Heart left ventricle (tissue), 16 donors: ENCODE measurements around the gene C1orf105. TPM values are rescaled to one million over a fixed set of nuclear protein-coding genes. Genes with fewer than 3 reads are reported as not detected.

Experiments used
- ATAC-seq, 4 donors: fragments of 200-7000 bp; cut with Tn5 transposase; one replicate each; pipeline ENCODE4 v1.9.1; 2020 to 2022; ENCODE audit warnings: moderate library complexity in 4 of 4, mild to moderate bottlenecking in 3 of 4, moderate number of reproducible peaks in 1 of 4
- DNase-seq, 5 donors: peaks; one replicate each; pipeline ENCODE4 v3.0.0-alpha.2; 2020
- H3K27ac ChIP-seq, 12 donors: fragments of 200-600 bp; sonication (generic) in 4 of 12; one replicate each; pipeline versions ENCODE4 v1.5.0 to v1.8.0; 2016 to 2022; ENCODE audit warnings: mild to moderate bottlenecking in 2 of 12
- H3K27me3 ChIP-seq, 9 donors: fragments of 200-600 bp; sonication (generic) in 2 of 9; one replicate each; pipeline versions ENCODE4 v1.5.1 to v1.8.0; 2016 to 2022; ENCODE audit warnings: mild to moderate bottlenecking in 3 of 9
- H3K36me3 ChIP-seq, 9 donors: fragments of 200-600 bp; sonication (generic) in 2 of 9; one replicate each; pipeline versions ENCODE4 v1.5.0 to v1.8.0; 2018 to 2022; ENCODE audit warnings: mild to moderate bottlenecking in 2 of 9
- H3K4me1 ChIP-seq, 12 donors: fragments of 200-600 bp; sonication (generic) in 4 of 12; one replicate each; pipeline versions ENCODE4 v1.5.0 to v1.8.0; 2016 to 2022; ENCODE audit warnings: mild to moderate bottlenecking in 3 of 12
- H3K4me3 ChIP-seq, 12 donors: fragments of 200-600 bp; sonication (generic) in 4 of 12; one replicate each; pipeline versions ENCODE4 v1.5.0 to v1.8.0; 2017 to 2022; ENCODE audit warnings: mild to moderate bottlenecking in 9 of 12, moderate library complexity in 4 of 12
- H3K9me3 ChIP-seq, 12 donors: fragments of 200-600 bp; sonication (generic) in 4 of 12; one replicate each; pipeline versions ENCODE4 v1.5.0 to v1.8.0; 2016 to 2022; ENCODE audit warnings: mild to moderate bottlenecking in 1 of 12
- POLR2A ChIP-seq, 2 donors: fragments of 450-650 bp; IDR thresholded peaks; one replicate each; pipeline ENCODE4 v1.6.1; 2017; ENCODE audit warnings: antibody characterized with exemption in 2 of 2, mild to moderate bottlenecking in 2 of 2, moderate library complexity in 2 of 2
- WGBS, 4 donors: extraction: QIAGEN DNeasy Blood & Tissue Kit in 2 of 4; methylation state at CpG; one replicate each; pipeline versions ENCODE4 v1.1.5 to v1.1.7; 2013 to 2018; 5-methylcytosine and 5-hydroxymethylcytosine counted together
- intact Hi-C, 10 donors: fragments of 100-400 bp; cut with DNase I; formaldehyde crosslinking; loops; one replicate each; pipeline versions ENCODE4 v1.11.1 to v1.14.2; 2022
- polyA plus RNA-seq, 2 donors: library from polyadenylated mRNA; stranded (reverse); fragments of 200-250 nt; gene quantifications; one replicate each; pipeline ENCODE4 v1.2.3, GENCODE V29; 2013
- total RNA-seq, 9 donors: library from RNA; depleted of rRNA in 2 of 9; stranded (reverse); fragments of >200 nt in 2 of 9; fragmentation: NEBNext Ultra II Directional in 3 of 9; extraction: Animal tissue kit (Norgen Biotek cat#: 25700) in 3 of 9; gene quantifications; one replicate each; pipeline versions ENCODE4 v1.1.0 to v1.2.4, GENCODE V29; 2016 to 2023
- TF ChIP-seq, protein P1 (sequence below), 12 donors: fragments of 200-600 bp; sonication (generic) in 4 of 12; IDR thresholded peaks; one replicate each; pipeline versions ENCODE4 v1.5.0 to v1.8.0; 2018 to 2022; ENCODE audit warnings: antibody characterized with exemption in 12 of 12, mild to moderate bottlenecking in 5 of 12
- donor health status: ischemic (EF 13 %, LVEDD 7.1; RV severe dilation, severe dysfunction).
- donor health status: healthy with polysubstance abuse.
- donor health status: DM: no; HTN: yes; CAD: no.
- donor health status: DM: no; HTN: no; CAD: no.
- donor health status: ischemic (EF 25% LVEDD 6.9; RV normal size, moderate dysfunction).
- donor health status: ischemic (EF 25% LVEDD 5.7; RV mildly dilated, moderate dysfunction).
- donor health status: healthy.
- donor health status: DM: yes; HTN: yes; CAD: no.
- donor health status: ischemic (EF 35%, LVEDD 5.7; RV mildly dilated, moderate dysfunction).
- donor health status: nonischemic (EF 11% LVEDD 7.7; RV severe dilation, severe dysfunction).
- donor health status: DM: yes; HTN: yes; CAD: no.
- donor health status: PGD.
- donor health status: ischemic (EF 29% LVEDD 5.4; RV normal size, mild dysfunction).
- donor health status: nonischemic (EF 23%, LVEDD 6.1; RV moderate dilation, normal function).

C1orf105 gene
- total and polyA plus RNA-seq, 11 donors, result 1.2 to 39.8 (median 6.7) TPM

GRCh38 chr1:172408958-172409357 lies 11.5 kb upstream of the C1orf105 start:
- ATAC-seq (no peak), DNase-seq (no peak)
- Histone ChIP-seq H3K4me1 (peaks cover 0 to 3% (median 0%) of the 10 kb centered on the region in 12 donors), H3K27ac (no peak overlapping the region), H3K9me3 (no peaks in the 10 kb centered on the region), H3K4me3 (no peak overlapping the region), H3K36me3 (no peaks in the 10 kb centered on the region), H3K27me3 (no peaks in the 10 kb centered on the region)
- intact Hi-C loops, result no loop called here
- 90 to 93% (median 92%) methylated on average over 1 of the region's 1 CpG for WGBS, 4 donors
- TF ChIP-seq POLR2A (IDR thresholded peaks at IDR 0.05), result no peak

DNA sequence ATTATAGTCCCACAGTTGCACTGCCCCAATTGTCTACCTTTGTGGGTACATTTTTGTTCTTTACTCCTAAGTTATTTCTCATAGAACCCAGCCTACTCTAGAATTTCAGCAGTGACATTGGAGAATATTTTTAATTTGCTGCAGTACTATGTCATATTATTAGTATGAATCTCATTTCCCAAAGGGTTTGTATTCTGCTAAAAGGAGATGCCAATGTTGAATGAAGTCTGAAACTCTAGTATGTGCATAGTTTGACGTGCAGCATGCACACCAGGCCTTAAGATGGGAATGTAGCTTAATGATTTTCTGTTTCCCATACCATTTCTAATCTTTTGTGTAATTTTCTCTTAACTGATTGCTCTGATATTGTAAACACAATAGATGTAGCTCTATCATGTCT lies 10.5 kb upstream of the C1orf105 start:
- Histone ChIP-seq H3K9me3 (no peaks in the 10 kb centered on the region), H3K4me1 (no peaks in the 10 kb centered on the region), H3K27ac (no peak overlapping the region), H3K27me3 (no peaks in the 10 kb centered on the region), H3K4me3 (no peak overlapping the region), H3K36me3 (no peaks in the 10 kb centered on the region)
- DNase-seq (no peak), ATAC-seq (no peak)
- WGBS, 4 donors, result 69 to 85% (median 82%) methylated on average over 1 of the region's 1 CpG
- intact Hi-C loops, result no loop called here
- TF ChIP-seq, protein P1, sequence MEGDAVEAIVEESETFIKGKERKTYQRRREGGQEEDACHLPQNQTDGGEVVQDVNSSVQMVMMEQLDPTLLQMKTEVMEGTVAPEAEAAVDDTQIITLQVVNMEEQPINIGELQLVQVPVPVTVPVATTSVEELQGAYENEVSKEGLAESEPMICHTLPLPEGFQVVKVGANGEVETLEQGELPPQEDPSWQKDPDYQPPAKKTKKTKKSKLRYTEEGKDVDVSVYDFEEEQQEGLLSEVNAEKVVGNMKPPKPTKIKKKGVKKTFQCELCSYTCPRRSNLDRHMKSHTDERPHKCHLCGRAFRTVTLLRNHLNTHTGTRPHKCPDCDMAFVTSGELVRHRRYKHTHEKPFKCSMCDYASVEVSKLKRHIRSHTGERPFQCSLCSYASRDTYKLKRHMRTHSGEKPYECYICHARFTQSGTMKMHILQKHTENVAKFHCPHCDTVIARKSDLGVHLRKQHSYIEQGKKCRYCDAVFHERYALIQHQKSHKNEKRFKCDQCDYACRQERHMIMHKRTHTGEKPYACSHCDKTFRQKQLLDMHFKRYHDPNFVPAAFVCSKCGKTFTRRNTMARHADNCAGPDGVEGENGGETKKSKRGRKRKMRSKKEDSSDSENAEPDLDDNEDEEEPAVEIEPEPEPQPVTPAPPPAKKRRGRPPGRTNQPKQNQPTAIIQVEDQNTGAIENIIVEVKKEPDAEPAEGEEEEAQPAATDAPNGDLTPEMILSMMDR (IDR thresholded peaks at IDR 0.05), result no peak
- no peak for TF ChIP-seq POLR2A (IDR thresholded peaks at IDR 0.05)

- TF ChIP-seq, protein P1 (IDR thresholded peaks at IDR 0.05), result no peak
- no peak for TF ChIP-seq POLR2A (IDR thresholded peaks at IDR 0.05)
- no peak for DNase-seq
- no peaks in the 10 kb centered on the region for H3K4me1 ChIP-seq
- 91 to 97% (median 97%) methylated on average over 2 of the region's 2 CpGs for WGBS, 4 donors
- ATAC-seq, result no peak
- no peaks in the 10 kb centered on the region for H3K27me3 ChIP-seq
- no peaks in the 10 kb centered on the region for H3K36me3 ChIP-seq
- no peak overlapping the region for H3K4me3 ChIP-seq
- intact Hi-C loops, result no loop called here
- H3K27ac ChIP-seq, result no peak overlapping the region
- H3K9me3 ChIP-seq, result no peaks in the 10 kb centered on the region
Observed at GRCh38 chr1:172411791-172412338, 8.6 kb upstream of the C1orf105 start.

DNA sequence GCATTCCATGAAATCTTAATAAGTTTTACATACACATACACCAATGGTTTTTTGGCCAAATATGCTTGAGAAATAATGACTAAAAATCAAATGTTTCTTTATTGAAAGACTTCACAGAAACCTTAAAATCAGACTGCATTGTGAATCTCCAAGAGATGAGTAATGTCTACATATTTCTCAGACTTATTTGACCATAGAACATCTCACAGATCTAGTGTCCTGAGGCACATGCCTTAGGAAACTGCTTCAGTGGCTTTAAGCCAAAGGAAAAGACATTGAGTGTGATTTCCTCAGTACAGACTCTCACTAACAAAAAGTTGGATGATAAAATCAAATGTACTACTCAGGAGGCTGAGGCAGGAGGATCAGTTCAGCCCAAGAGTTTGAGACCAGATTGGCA lies 6.2 kb upstream of the C1orf105 start:
- Histone ChIP-seq H3K27ac (no peak overlapping the region), H3K9me3 (no peaks in the 10 kb centered on the region), H3K4me3 (no peak overlapping the region), H3K27me3 (no peaks in the 10 kb centered on the region), H3K4me1 (no peaks in the 10 kb centered on the region), H3K36me3 (no peaks in the 10 kb centered on the region)
- DNase-seq (no peak), ATAC-seq (no peak)
- intact Hi-C loops, result no loop called here
- no peak for TF ChIP-seq POLR2A (IDR thresholded peaks at IDR 0.05)
- TF ChIP-seq, protein P1 (IDR thresholded peaks at IDR 0.05), result no peak

DNA sequence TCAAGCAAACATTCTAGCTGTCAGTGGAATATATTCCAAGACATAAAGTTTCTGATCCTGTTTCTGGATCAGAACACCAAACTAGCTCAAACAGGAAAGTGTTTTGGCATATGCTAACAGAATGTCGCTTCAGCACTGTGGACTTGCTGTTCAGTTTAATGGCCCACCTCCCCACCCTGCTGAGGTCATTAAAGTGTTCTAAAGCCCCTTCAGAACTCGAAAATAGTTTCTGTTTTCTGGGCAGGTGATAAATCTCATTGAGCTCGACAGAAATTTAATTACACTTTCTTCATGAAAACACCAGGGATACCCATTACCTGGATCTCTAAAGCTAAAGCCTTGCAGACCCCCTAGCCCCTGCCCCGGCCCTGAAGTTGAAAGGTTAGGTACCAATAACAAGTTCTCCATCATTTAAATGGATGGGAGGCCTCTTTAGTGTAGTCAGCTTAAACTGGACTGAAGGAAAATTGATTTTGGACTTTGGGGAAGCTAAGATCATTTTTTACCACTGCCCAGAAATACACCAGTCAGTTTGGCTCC lies 3.9 kb upstream of the C1orf105 start:
- TF ChIP-seq, protein P1 (IDR thresholded peaks at IDR 0.05), result no peak
- TF ChIP-seq POLR2A (IDR thresholded peaks at IDR 0.05), result no peak
- H3K4me3 ChIP-seq, result no peak overlapping the region
- 72 to 85% (median 79%) methylated on average over 4 of the region's 4 CpGs for WGBS, 4 donors

More for the DNA sequence above, 3.9 kb upstream of the C1orf105 start:
- H3K27ac ChIP-seq, result no peak overlapping the region
- intact Hi-C loops, result no loop called here
- no peaks in the 10 kb centered on the region for H3K27me3 ChIP-seq
- H3K36me3 ChIP-seq, result no peaks in the 10 kb centered on the region
- ATAC-seq (no peak), DNase-seq (no peak)
- H3K4me1 ChIP-seq, result no peaks in the 10 kb centered on the region
- H3K9me3 ChIP-seq, result no peaks in the 10 kb centered on the region
